ENCODE results near the gene CMSS1.

Gene CMSS1

DNA sequence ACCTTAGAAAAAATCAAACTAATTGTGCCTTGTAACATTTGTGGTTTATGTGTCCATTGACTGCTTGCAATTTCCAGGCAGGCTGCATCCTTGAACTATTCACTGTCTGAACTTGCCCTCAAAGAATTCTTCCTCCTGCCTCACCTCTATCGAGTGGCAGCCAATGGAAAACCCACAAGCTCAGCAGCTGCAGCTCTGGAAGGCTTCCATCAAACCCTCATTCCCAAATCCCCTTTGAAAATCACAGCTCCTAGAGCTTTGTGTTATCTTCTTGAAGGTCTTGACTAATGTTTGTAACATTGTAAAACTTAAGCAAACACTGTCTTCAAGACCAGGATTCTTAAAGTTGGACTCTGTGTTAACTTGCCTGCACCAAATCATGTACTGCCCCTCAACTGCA, 215.5 kb downstream of the CMSS1 start:
- no peak overlapping the region for H3K4me3 ChIP-seq (ENCODE audit: low read depth, low read length)
- TF ChIP-seq, protein P1, sequence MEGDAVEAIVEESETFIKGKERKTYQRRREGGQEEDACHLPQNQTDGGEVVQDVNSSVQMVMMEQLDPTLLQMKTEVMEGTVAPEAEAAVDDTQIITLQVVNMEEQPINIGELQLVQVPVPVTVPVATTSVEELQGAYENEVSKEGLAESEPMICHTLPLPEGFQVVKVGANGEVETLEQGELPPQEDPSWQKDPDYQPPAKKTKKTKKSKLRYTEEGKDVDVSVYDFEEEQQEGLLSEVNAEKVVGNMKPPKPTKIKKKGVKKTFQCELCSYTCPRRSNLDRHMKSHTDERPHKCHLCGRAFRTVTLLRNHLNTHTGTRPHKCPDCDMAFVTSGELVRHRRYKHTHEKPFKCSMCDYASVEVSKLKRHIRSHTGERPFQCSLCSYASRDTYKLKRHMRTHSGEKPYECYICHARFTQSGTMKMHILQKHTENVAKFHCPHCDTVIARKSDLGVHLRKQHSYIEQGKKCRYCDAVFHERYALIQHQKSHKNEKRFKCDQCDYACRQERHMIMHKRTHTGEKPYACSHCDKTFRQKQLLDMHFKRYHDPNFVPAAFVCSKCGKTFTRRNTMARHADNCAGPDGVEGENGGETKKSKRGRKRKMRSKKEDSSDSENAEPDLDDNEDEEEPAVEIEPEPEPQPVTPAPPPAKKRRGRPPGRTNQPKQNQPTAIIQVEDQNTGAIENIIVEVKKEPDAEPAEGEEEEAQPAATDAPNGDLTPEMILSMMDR (IDR thresholded peaks at IDR 0.05; ENCODE audit: borderline replicate concordance, insufficient read depth, low read depth, low read length), result no peak

DNA sequence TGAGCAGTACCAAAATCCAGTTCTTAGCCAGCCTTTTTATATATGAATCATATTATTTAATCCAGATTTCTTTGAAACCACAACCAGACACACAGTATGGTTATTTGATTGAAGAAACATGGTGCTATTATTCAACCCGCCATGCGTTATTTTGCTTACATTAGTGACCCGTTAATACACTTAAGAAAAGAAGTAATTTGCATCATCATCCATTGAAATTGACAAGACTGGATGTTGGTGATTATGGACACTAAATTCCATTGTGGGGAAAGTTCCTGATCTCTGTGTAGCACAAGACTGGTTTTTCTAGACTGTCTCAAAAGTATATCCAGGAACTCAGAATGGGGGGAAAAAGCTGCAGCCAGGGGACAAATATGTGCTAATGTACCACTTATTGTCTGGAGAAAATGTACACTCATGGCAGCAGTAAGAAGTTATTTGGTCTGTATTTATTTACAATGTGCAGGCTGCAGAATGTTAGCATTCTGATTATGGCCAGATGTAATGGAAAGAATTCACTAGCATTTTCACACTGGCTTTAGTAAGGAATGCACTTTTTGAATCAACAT, 216.3 kb downstream of the CMSS1 start:
- TF ChIP-seq, protein P1 (IDR thresholded peaks at IDR 0.05; ENCODE audit: borderline replicate concordance, insufficient read depth, low read depth, low read length), result no peak
- no peak overlapping the region for H3K4me3 ChIP-seq (ENCODE audit: low read depth, low read length)

DNA sequence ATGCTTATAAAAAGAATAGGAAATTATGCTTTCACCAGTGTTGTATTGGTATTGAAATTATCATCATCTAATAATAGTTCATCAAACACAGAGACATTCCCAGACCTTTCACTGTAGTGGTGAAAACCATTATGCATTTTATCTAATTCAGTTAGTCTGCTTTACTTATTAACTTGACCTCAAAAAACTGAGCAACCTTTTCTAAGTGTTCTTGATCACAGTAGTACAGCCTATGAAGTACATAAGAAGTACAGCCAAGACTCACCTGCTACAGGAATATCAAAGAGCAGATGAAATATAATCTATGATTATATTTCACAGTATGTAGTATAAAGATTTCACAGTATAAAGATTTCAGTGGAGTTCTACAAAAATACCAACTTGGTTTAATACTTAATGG, 221.4 kb downstream of the CMSS1 start:
- TF ChIP-seq, protein P1 (IDR thresholded peaks at IDR 0.05; ENCODE audit: borderline replicate concordance, insufficient read depth, low read depth, low read length), result no peak
- no peak overlapping the region for H3K4me3 ChIP-seq (ENCODE audit: low read depth, low read length)

DNA sequence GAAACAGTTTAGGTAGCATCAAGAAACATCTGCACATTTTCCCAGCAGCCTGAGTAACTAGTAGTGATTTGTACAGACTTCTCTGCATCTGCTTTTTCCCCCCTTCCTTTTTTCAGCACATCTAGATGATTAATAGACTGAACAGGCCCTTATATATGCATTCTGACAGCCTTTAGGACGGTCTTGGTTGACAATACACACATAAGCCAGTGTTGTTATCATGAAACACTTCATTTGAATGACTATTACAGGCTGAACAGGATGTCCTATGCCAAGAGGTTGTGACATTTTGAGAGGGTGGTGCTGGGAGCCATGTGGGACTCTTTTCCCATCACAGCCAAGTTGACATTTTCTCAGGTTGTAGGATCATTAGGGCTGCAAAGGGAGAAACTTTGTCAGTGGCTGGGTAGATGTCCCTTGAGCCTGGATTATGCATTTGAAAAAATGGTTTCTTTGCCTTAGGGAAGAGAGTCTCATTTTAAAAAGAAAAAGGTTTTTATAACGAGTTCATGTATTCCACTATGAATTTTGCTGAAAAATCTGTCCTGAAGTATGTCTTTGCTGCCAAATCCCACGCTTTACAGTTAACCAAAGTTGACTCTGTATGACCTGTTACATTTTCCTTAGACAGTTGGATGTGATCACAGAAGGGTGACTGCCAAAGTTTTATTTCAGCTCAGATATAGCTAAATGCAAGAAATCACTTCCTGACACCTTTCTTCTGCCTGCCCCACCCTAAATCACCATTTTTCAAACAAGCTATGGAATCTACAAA, 223.0 kb downstream of the CMSS1 start:
- TF ChIP-seq, protein P1 (IDR thresholded peaks at IDR 0.05; ENCODE audit: borderline replicate concordance, insufficient read depth, low read depth, low read length), result no peak
- H3K4me3 ChIP-seq (ENCODE audit: low read depth, low read length), result no peak overlapping the region

DNA sequence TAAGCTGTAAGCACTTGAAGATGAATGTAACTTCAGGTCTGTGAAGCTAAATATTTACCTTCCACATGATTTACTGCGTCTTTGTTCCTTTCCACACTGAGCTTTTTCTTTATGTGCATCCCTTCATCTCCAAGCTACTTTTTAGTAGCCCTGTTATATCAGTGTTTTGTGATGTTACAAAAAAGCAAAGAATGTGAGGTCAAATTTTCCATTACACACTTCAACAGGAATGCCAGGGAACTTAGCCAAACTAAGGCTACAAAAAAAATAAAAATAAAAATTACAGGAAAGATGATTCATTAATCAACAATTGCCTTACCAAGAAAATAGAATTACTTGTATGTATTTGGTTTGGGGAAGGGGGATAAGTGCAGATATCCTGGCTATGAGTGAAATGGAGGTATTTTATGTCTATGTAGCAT, 223.7 kb downstream of the CMSS1 start:
- TF ChIP-seq, protein P1 (IDR thresholded peaks at IDR 0.05; ENCODE audit: borderline replicate concordance, insufficient read depth, low read depth, low read length), result no peak

DNA sequence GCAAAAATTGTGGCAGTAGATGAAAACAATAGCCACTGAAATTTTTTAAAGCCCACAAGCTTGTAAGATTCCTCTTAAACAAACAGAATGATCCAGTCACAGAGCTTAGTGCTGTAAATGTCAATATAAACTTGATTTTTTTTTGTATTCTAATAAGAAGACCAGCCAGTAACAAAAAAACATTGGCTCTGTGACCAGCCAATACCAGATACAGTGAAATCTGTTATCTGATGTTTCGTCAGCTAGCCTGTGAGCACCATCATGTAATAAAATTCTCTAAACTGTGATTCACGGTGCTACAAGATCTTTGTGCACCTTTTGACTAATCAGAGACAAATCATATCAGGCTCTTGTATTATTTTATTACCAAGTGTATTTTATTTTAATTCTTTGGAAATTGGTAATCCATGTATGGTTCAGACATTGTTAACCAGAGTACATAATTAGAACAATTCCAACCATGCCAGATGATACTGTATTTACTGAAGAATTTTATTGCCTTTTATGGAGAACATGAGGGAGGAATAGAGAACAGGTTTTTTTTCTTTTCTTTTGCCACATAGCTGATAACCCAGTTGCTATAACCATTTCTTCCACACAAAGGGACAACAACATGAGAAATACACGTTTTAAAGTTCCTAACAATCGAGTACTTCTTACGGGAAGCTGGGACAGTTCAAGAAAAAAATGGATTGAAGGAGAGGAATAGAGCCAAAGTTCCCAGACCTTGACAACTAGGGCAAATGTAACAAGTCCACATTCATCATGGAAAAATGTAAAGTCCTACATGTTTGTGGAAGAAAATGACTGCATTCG, 224.7 kb downstream of the CMSS1 start:
- TF ChIP-seq, protein P1 (IDR thresholded peaks at IDR 0.05; ENCODE audit: borderline replicate concordance, insufficient read depth, low read depth, low read length), result no peak
- H3K4me3 ChIP-seq (ENCODE audit: low read depth, low read length), result no peak overlapping the region

More for the DNA sequence above, 223.7 kb downstream of the CMSS1 start:
- no peak overlapping the region for H3K4me3 ChIP-seq (ENCODE audit: low read depth, low read length)
